GM23338 (cell line): Measurements from ENCODE around the gene POM121L12. TPM values are rescaled to one million over a fixed set of nuclear protein-coding genes. Genes with fewer than 3 reads are reported as not detected.
A peak's percentile ranks its signal among the peaks of the same experiment; 100 is the strongest.

Experiments used
- ATAC-seq: fragments of 200-7000 bp; cut with Tn5 transposase; 3 replicates; pipeline ENCODE4 v1.9.1; 2020
- DNase-seq: peaks from one replicate; pipeline ENCODE4 v3.0.0-alpha.2; 2015; ENCODE audit warnings: low spot score
- H2AFZ ChIP-seq: fragments of 200-600 bp; sonication (generic); 2 replicates; pipeline ENCODE4 v1.8.0; 2016; ENCODE audit warnings: antibody characterized with exemption, mild to moderate bottlenecking, moderate library complexity
- H3F3A ChIP-seq: fragments of 200-600 bp; sonication (generic); replicated peaks from 2 replicates; pipeline ENCODE4 v1.8.0; 2017; ENCODE audit warnings: antibody characterized with exemption, mixed run types, low read depth
- H3K27ac ChIP-seq: fragments of 200-600 bp; sonication (generic); 2 replicates; pipeline ENCODE4 v1.6.1; 2016; ENCODE audit warnings: low read depth
- H3K27me3 ChIP-seq: fragments of 200-600 bp; sonication (generic); 2 replicates; pipeline ENCODE4 v1.8.0; 2016; ENCODE audit warnings: mild to moderate bottlenecking, mixed run types, moderate library complexity; ENCODE audit not compliant: insufficient read depth
- H3K36me3 ChIP-seq: fragments of 200-600 bp; sonication (generic); 2 replicates; pipeline ENCODE4 v1.8.0; 2016; ENCODE audit warnings: mild to moderate bottlenecking; ENCODE audit not compliant: insufficient read depth
- H3K4me1 ChIP-seq: fragments of 200-600 bp; sonication (generic); 2 replicates; pipeline ENCODE4 v1.8.0; 2016; ENCODE audit warnings: mild to moderate bottlenecking, moderate library complexity; ENCODE audit not compliant: insufficient read depth
- H3K4me2 ChIP-seq: fragments of 200-600 bp; sonication (generic); 2 replicates; pipeline ENCODE4 v1.7.1; 2017; ENCODE audit warnings: mixed run types
- H3K4me3 ChIP-seq: fragments of 200-600 bp; sonication (generic); 2 replicates; pipeline ENCODE4 v1.6.1; 2016; ENCODE audit warnings: mixed run types
- H3K79me2 ChIP-seq: fragments of 200-600 bp; sonication (generic); replicated peaks from 2 replicates; pipeline ENCODE4 v1.8.0; 2017; ENCODE audit warnings: mild to moderate bottlenecking; ENCODE audit not compliant: insufficient read depth
- H3K9me2 ChIP-seq: fragments of 200-600 bp; sonication (generic); 2 replicates; pipeline ENCODE4 v1.8.0; 2017; ENCODE audit not compliant: insufficient read depth
- H4K20me1 ChIP-seq: fragments of 200-600 bp; sonication (generic); replicated peaks from 2 replicates; pipeline ENCODE4 v1.8.0; 2017; ENCODE audit warnings: mild to moderate bottlenecking; ENCODE audit not compliant: insufficient read depth
- H3K27ac Mint-ChIP-seq: 2 replicates; pipeline ENCODE4 v1.8.0; 2020; ENCODE audit warnings: inconsistent platforms, mild to moderate bottlenecking, moderate library complexity, mixed read lengths
- H3K27me3 Mint-ChIP-seq: 3 replicates; pipeline ENCODE4 v1.8.0; 2022; ENCODE audit warnings: low read depth, mild to moderate bottlenecking, moderate library complexity, mixed read lengths, inconsistent platforms; ENCODE audit not compliant: insufficient read depth, poor library complexity
- H3K36me3 Mint-ChIP-seq: 3 replicates; pipeline ENCODE4 v1.8.0; 2021; ENCODE audit warnings: low read depth, mild to moderate bottlenecking, inconsistent platforms, moderate library complexity, mixed read lengths
- H3K4me1 Mint-ChIP-seq: 3 replicates; pipeline ENCODE4 v1.8.0; 2020; ENCODE audit warnings: mild to moderate bottlenecking, inconsistent platforms, mixed read lengths
- H3K4me3 Mint-ChIP-seq: 3 replicates; pipeline ENCODE4 v1.8.0; 2021; ENCODE audit warnings: moderate library complexity, mild to moderate bottlenecking, inconsistent platforms, mixed read lengths
- H3K9me3 Mint-ChIP-seq: 3 replicates; pipeline ENCODE4 v1.8.0; 2020; ENCODE audit warnings: moderate library complexity, mild to moderate bottlenecking, inconsistent platforms, mixed read lengths
- CREB1 ChIP-seq: fragments of 250-450 bp; sonication (Bioruptor Pico); IDR thresholded peaks from 2 replicates; pipeline ENCODE4 v1.5.0; 2020; ENCODE audit warnings: low read depth, mild to moderate bottlenecking, moderate library complexity
- CTCF ChIP-seq, 2 experiments: fragments of 200-600 bp in 1 of 2; sonication (generic) in 1 of 2; conservative IDR thresholded peaks; 2 replicates each; pipeline versions ENCODE4 v1.5.1 to v1.6.1; 2016 to 2017; ENCODE audit warnings: antibody characterized with exemption in 2 of 2, low read depth in 2 of 2, mild to moderate bottlenecking in 2 of 2, moderate library complexity in 1 of 2
- ETS1 ChIP-seq: IDR thresholded peaks from 2 replicates; pipeline ENCODE4 v1.6.1; 2016; ENCODE audit warnings: antibody characterized with exemption
- EZH2 ChIP-seq: fragments of 200-600 bp; sonication (generic); IDR thresholded peaks from one replicate; pipeline ENCODE4 v1.8.0; 2017; ENCODE audit warnings: antibody characterized with exemption, mild to moderate bottlenecking, low read depth; ENCODE audit not compliant: unreplicated experiment
- JUNB ChIP-seq: IDR thresholded peaks from one replicate; pipeline ENCODE4 v1.6.1; 2016; ENCODE audit warnings: antibody characterized with exemption; ENCODE audit not compliant: unreplicated experiment
- REST ChIP-seq: IDR thresholded peaks from one replicate; pipeline ENCODE4 v1.6.1; 2018; ENCODE audit warnings: antibody characterized with exemption; ENCODE audit not compliant: unreplicated experiment
- STAT1 ChIP-seq: IDR thresholded peaks from one replicate; pipeline ENCODE4 v1.6.1; 2016; ENCODE audit warnings: antibody characterized with exemption; ENCODE audit not compliant: unreplicated experiment
- ZNF331 ChIP-seq: fragments of 250-450 bp; sonication (Bioruptor Pico); IDR thresholded peaks from 2 replicates; pipeline ENCODE4 v1.5.0; 2020; ENCODE audit warnings: low read depth, mild to moderate bottlenecking, moderate library complexity
- polyA plus RNA-seq: library from polyadenylated mRNA; unstranded; fragments of >200 nt; fragmentation: Nextera tagmentation; extraction: Ambion mirVana; gene quantifications from 2 replicates; pipeline ENCODE4 v1.2.1, GENCODE V29; 2016
- total RNA-seq: library from RNA; depleted of rRNA; stranded (reverse); fragments of >200 nt; shearing (Covaris generic); gene quantifications from 2 replicates; pipeline ENCODE4 v1.2.3, GENCODE V29; 2014

Gene POM121L12
- total and polyA plus RNA-seq, 2 experiments from 2014 or later = not detected

GRCh38 chr7:53003653-53004445 lies 31.6 kb upstream of the POM121L12 start:
- no peak overlapping the region for H3K4me3 Mint-ChIP-seq
- H3K27me3 ChIP-seq = no peaks in the 10 kb centered on the region

GRCh38 chr7:53013925-53014324 lies 21.5 kb upstream of the POM121L12 start:
- Histone ChIP-seq H3K27me3 (no peaks in the 10 kb centered on the region), H3K4me1 (no peaks in the 10 kb centered on the region), H3K4me2 (no peak overlapping the region), H3K9me2 (peaks cover 7% of the 10 kb centered on the region; the same call in 1 of the 2 replicates), H3K36me3 (no peaks in the 10 kb centered on the region), H2AFZ (no peak overlapping the region), H3F3A (no peaks in the 10 kb centered on the region), H4K20me1 (no peaks in the 10 kb centered on the region), H3K4me3 (no peak overlapping the region), H3K79me2 (no peaks in the 10 kb centered on the region), H3K27ac (no peak overlapping the region)
- H3K36me3 Mint-ChIP-seq = peaks cover 21% of the 10 kb centered on the region
- ATAC-seq (no peak), DNase-seq (peak; percentile 17)
- H3K27me3 Mint-ChIP-seq = peaks cover 4% of the 10 kb centered on the region
- no peak overlapping the region for H3K27ac Mint-ChIP-seq
- no peak overlapping the region for H3K4me3 Mint-ChIP-seq
- H3K9me3 Mint-ChIP-seq = peaks cover 25% of the 10 kb centered on the region
- H3K4me1 Mint-ChIP-seq = 0 out of 3 replicates have a peak, but pooled peaks cover 5% of the 10 kb centered on the region
- TF ChIP-seq CTCF (conservative IDR thresholded peaks at IDR 0.05; ENCODE audit: low read depth in 2 of 2) (no peak), REST (no peak), EZH2 (no peak), JUNB (no peak), STAT1 (no peak), ETS1 (no peak)

More at GRCh38 chr7:53003653-53004445, 31.6 kb upstream of the POM121L12 start:
- no peaks in the 10 kb centered on the region for H4K20me1 ChIP-seq
- Mint-ChIP-seq H3K27me3 (peaks cover 4% of the 10 kb centered on the region), H3K36me3 (peaks cover 27% of the 10 kb centered on the region), H3K4me1 (no peaks in the 10 kb centered on the region), H3K9me3 (peaks cover 42% of the 10 kb centered on the region), H3K27ac (no peak overlapping the region)
- no peaks in the 10 kb centered on the region; the same call in 1 of the 2 replicates for H3K36me3 ChIP-seq
- H2AFZ ChIP-seq = no peak overlapping the region
- H3K4me2 ChIP-seq = no peak overlapping the region
- peaks cover 6% of the 10 kb centered on the region; the same call in 1 of the 2 replicates for H3K9me2 ChIP-seq
- H3K27ac ChIP-seq = no peak overlapping the region
- H3K79me2 ChIP-seq = no peaks in the 10 kb centered on the region
- DNase-seq (no peak), ATAC-seq (no peak)
- H3F3A ChIP-seq = no peaks in the 10 kb centered on the region
- TF ChIP-seq JUNB (no peak), CREB1 (CRISPR knock-in tag) (no peak), ZNF331 (no peak)
- no peaks in the 10 kb centered on the region for H3K4me1 ChIP-seq
- no peak overlapping the region for H3K4me3 ChIP-seq
